ENCODE data around the gene ZNF837.

DNA sequence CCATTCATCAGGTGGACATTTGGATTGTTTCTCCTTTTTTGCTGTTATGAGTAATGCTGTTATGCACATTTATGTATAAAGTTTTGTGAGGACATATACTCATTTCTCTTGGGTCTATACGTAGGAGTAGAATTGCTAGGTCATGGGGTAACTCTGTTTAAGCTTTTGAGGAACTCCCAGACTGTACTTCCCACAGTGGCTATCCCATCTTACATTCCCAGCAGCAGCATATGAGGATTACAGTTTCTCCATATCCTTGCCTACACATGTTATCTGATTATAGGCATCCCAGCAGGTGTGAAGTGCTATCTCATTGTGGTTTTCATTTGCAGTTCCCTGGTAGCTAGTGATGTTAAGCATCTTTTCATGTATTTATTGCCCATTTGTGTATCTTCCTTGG, 48.1 kb downstream of the ZNF837 start:
- TF ChIP-seq, protein P1, sequence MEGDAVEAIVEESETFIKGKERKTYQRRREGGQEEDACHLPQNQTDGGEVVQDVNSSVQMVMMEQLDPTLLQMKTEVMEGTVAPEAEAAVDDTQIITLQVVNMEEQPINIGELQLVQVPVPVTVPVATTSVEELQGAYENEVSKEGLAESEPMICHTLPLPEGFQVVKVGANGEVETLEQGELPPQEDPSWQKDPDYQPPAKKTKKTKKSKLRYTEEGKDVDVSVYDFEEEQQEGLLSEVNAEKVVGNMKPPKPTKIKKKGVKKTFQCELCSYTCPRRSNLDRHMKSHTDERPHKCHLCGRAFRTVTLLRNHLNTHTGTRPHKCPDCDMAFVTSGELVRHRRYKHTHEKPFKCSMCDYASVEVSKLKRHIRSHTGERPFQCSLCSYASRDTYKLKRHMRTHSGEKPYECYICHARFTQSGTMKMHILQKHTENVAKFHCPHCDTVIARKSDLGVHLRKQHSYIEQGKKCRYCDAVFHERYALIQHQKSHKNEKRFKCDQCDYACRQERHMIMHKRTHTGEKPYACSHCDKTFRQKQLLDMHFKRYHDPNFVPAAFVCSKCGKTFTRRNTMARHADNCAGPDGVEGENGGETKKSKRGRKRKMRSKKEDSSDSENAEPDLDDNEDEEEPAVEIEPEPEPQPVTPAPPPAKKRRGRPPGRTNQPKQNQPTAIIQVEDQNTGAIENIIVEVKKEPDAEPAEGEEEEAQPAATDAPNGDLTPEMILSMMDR (IDR thresholded peaks at IDR 0.05) = no peak
- TF ChIP-seq POLR2A (IDR thresholded peaks at IDR 0.05) = no peak

Data from upper lobe of left lung (tissue), 4 donors.